ENCODE data around the gene TMEM187. TPM values are rescaled to one million over a fixed set of nuclear protein-coding genes. Genes with fewer than 3 reads are reported as not detected.

Gene TMEM187
- total RNA-seq, 1 donor from 2014 or later = 18.3 TPM

DNA sequence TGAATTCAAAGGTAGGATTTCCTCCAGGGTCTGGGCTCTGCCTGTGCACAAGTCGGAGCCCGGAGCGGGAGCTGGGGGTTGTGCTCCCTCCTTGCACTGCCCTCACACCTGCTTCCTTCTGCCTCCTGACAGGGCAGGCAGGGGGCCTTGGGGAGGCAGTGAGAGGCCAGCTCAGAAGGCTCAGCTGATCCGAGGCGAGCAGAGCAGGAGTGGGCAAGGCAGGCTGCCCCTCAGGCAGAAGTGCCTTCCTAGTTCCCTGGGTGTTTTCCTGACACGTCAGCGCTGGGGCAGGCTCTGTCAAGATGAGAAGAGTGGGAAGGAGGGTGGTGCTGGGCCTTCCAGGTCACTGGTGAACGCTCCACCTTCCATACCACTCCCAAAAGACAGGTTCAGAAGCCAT lies 52.7 kb downstream of the TMEM187 start:
- H3K4me3 Mint-ChIP-seq (ENCODE audit: unreplicated experiment) = no peak overlapping the region
- H3K27me3 Mint-ChIP-seq (ENCODE audit: low read depth) = no peaks in the 10 kb centered on the region
- no peak overlapping the region for H3K27ac Mint-ChIP-seq (ENCODE audit: unreplicated experiment)
- H3K36me3 Mint-ChIP-seq (ENCODE audit: low read depth) = peaks cover 3% of the 10 kb centered on the region
- H3K4me1 Mint-ChIP-seq (ENCODE audit: low read depth) = peaks cover 18% of the 10 kb centered on the region
- H3K9me3 Mint-ChIP-seq (ENCODE audit: low read depth) = no peaks in the 10 kb centered on the region
- DNase-seq (ENCODE audit: low spot score) = no peak
- TF ChIP-seq, protein P1, sequence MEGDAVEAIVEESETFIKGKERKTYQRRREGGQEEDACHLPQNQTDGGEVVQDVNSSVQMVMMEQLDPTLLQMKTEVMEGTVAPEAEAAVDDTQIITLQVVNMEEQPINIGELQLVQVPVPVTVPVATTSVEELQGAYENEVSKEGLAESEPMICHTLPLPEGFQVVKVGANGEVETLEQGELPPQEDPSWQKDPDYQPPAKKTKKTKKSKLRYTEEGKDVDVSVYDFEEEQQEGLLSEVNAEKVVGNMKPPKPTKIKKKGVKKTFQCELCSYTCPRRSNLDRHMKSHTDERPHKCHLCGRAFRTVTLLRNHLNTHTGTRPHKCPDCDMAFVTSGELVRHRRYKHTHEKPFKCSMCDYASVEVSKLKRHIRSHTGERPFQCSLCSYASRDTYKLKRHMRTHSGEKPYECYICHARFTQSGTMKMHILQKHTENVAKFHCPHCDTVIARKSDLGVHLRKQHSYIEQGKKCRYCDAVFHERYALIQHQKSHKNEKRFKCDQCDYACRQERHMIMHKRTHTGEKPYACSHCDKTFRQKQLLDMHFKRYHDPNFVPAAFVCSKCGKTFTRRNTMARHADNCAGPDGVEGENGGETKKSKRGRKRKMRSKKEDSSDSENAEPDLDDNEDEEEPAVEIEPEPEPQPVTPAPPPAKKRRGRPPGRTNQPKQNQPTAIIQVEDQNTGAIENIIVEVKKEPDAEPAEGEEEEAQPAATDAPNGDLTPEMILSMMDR (IDR thresholded peaks at IDR 0.05) = no peak

DNA sequence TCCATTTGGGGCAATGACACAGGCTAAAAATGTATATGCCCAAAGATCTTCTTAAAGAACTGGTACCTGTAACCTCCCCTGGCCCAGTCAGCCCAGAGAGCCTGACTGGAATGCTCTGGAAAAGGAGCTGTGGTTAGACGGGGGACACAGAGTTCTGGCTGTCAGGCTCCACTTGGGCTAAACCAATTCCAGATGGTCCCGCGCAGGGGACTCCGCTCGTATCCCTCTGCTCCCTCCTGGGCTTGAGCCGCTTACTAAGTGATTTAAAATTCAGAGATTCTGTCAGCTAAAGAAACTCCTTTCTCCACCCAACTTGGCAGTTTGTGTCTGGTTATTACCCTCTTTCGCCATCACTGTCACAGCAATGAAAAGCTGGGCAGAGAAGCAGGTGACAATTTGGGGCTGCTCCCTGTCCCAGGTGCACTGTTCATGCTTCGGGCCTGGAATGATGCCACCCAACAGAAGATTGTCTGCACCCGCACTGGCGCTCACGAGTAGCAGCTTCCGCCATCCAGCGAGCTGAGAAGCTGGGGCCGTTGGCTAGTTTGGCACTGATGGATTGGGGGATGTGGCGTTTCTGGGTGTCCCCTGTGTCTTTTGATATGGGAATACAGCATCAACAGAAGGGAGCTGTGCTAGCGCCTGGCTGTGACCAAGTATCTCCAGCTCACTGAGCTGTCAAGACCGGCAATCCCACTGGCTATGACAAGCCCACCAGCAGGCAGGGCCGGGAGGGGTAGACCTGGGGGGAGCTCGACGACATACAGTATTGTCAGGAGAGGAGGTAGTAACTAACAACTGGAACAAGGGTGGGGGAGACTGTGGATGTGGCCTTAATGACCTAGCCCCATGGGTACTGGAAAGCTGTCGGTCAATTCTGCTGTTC lies 53.8 kb downstream of the TMEM187 start:
- Mint-ChIP-seq H3K27ac (ENCODE audit: unreplicated experiment) (peak overlapping the region; percentile 32), H3K4me1 (ENCODE audit: low read depth) (peaks cover 8% of the 10 kb centered on the region), H3K36me3 (ENCODE audit: low read depth) (peaks cover 3% of the 10 kb centered on the region), H3K4me3 (ENCODE audit: unreplicated experiment) (no peak overlapping the region), H3K9me3 (ENCODE audit: low read depth) (no peaks in the 10 kb centered on the region), H3K27me3 (ENCODE audit: low read depth) (no peaks in the 10 kb centered on the region)
- TF ChIP-seq, protein P1 (IDR thresholded peaks at IDR 0.05) = no peak
- DNase-seq (ENCODE audit: low spot score) = no peak

DNA sequence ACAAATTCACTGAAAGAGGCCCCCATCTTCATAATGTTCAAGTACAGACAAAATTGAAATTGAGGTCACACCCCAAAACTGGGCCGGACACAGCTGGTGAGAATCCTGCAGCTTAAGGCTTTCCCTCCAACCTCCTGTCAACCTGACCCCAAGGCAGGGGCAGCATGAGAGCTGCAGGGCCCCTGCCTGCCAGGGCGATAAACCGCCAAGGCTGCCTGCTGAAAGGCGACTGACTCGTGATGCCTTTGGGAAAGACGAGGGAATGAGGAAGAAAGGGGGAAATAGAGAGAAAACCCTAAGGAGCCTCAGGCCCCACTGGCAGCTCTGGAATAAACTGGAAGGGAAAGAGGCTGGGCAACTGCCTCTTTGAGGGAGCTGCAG lies 54.5 kb downstream of the TMEM187 start:
- TF ChIP-seq, protein P1 (IDR thresholded peaks at IDR 0.05) = no peak
- DNase-seq (ENCODE audit: low spot score) = no peak
- Mint-ChIP-seq H3K27ac (ENCODE audit: unreplicated experiment) (no peak overlapping the region), H3K4me3 (ENCODE audit: unreplicated experiment) (no peak overlapping the region), H3K36me3 (ENCODE audit: low read depth) (peaks cover 3% of the 10 kb centered on the region), H3K9me3 (ENCODE audit: low read depth) (no peaks in the 10 kb centered on the region), H3K4me1 (ENCODE audit: low read depth) (peaks cover 8% of the 10 kb centered on the region), H3K27me3 (ENCODE audit: low read depth) (no peaks in the 10 kb centered on the region)

DNA sequence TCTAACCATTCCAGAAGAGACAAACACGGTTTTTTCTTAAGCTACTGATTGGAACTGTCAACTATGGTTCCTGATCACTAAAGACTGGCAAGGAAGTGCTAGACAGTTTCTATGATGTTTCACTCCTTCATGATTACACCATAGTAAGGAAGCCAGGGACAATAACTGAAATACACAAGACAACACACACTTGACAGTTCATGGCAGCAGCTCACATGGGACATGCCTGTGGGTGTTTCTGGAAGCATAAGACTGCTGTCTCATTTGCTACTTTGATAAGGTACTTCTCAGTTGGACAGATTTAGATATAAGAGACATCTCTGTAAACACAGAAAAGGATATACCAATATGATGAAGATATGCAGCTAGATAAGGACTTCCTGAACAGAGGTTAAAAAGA lies 55.4 kb downstream of the TMEM187 start:
- TF ChIP-seq, protein P1 (IDR thresholded peaks at IDR 0.05) = no peak
- H3K9me3 Mint-ChIP-seq (ENCODE audit: low read depth) = no peaks in the 10 kb centered on the region
- DNase-seq (ENCODE audit: low spot score) = no peak
- no peak overlapping the region for H3K4me3 Mint-ChIP-seq (ENCODE audit: unreplicated experiment)
- no peak overlapping the region for H3K27ac Mint-ChIP-seq (ENCODE audit: unreplicated experiment)
- H3K4me1 Mint-ChIP-seq (ENCODE audit: low read depth) = peaks cover 10% of the 10 kb centered on the region
- H3K36me3 Mint-ChIP-seq (ENCODE audit: low read depth) = peaks cover 5% of the 10 kb centered on the region
- H3K27me3 Mint-ChIP-seq (ENCODE audit: low read depth) = no peaks in the 10 kb centered on the region

DNA sequence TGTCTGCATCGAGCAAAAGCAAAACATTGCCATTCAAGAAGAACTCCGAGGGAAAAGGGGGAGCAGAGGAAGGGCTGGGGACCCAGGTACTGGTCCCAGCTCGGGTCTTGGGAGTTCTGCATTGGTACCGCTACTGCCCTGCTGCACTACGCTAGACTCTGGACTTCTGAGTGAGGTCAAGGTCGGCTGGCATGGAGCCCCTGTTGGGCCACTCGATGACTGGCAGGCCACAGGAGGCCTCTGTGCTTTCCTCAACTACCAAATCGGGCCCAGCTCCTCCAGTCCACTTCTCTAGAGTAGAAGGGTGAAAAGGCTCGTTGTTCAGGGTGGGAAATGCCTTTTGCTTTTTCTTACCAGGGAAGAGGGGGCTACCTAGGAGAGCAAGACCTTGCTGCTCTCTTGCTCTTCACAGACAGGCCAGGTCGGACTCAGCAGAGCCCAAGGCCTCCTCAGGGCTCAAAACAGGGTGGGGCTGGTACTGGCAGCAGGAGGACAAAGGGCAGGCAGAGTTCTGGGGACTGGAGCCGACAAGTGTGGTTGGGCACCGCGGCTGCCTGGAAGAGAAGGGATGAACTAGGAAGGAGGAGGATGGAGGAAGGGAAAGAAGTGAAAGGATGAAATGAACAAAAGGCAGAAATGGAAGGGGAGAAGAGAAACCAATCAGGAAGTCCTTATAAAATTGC lies 56.1 kb downstream of the TMEM187 start:
- TF ChIP-seq, protein P1 (IDR thresholded peaks at IDR 0.05) = no peak
- H3K36me3 Mint-ChIP-seq (ENCODE audit: low read depth) = peaks cover 5% of the 10 kb centered on the region
- no peaks in the 10 kb centered on the region for H3K9me3 Mint-ChIP-seq (ENCODE audit: low read depth)
- H3K4me3 Mint-ChIP-seq (ENCODE audit: unreplicated experiment) = no peak overlapping the region
- H3K27ac Mint-ChIP-seq (ENCODE audit: unreplicated experiment) = peak overlapping the region; percentile 35
- DNase-seq (ENCODE audit: low spot score) = no peak
- no peaks in the 10 kb centered on the region for H3K27me3 Mint-ChIP-seq (ENCODE audit: low read depth)
- peaks cover 9% of the 10 kb centered on the region for H3K4me1 Mint-ChIP-seq (ENCODE audit: low read depth)

Data from chondrocyte (in vitro differentiated cells).